Measurements from ENCODE around the gene ADD2. TPM values are rescaled to one million over a fixed set of nuclear protein-coding genes. Genes with fewer than 3 reads are reported as not detected.

ADD2 gene
- total RNA-seq, 1 donor from 2014 or later: 3.4 TPM

- Histone ChIP-seq H3K27ac (no peak overlapping the region), H3K4me3 (no peak overlapping the region), H3K4me1 (no peaks in the 10 kb centered on the region), H3K36me3 (no peaks in the 10 kb centered on the region), H3K27me3 (no peaks in the 10 kb centered on the region), H3K9me3 (no peaks in the 10 kb centered on the region)
- intact Hi-C loops (cut with DNase I): no loop called here
- no peak for TF ChIP-seq POLR2A (IDR thresholded peaks at IDR 0.05)
- TF ChIP-seq, protein P1, sequence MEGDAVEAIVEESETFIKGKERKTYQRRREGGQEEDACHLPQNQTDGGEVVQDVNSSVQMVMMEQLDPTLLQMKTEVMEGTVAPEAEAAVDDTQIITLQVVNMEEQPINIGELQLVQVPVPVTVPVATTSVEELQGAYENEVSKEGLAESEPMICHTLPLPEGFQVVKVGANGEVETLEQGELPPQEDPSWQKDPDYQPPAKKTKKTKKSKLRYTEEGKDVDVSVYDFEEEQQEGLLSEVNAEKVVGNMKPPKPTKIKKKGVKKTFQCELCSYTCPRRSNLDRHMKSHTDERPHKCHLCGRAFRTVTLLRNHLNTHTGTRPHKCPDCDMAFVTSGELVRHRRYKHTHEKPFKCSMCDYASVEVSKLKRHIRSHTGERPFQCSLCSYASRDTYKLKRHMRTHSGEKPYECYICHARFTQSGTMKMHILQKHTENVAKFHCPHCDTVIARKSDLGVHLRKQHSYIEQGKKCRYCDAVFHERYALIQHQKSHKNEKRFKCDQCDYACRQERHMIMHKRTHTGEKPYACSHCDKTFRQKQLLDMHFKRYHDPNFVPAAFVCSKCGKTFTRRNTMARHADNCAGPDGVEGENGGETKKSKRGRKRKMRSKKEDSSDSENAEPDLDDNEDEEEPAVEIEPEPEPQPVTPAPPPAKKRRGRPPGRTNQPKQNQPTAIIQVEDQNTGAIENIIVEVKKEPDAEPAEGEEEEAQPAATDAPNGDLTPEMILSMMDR (IDR thresholded peaks at IDR 0.05): no peak
- TF ChIP-seq POLR2AphosphoS5 (IDR thresholded peaks at IDR 0.05; ENCODE audit: insufficient read depth in 1 of 2, low read depth in 1 of 2): no peak
- DNase-seq (ENCODE audit: extremely low spot score in 2 of 2): peak in 1 of 2 donors; percentile 58
Measured at GRCh38 chr2:70723286-70723885, 44.6 kb downstream of the ADD2 start.

DNA sequence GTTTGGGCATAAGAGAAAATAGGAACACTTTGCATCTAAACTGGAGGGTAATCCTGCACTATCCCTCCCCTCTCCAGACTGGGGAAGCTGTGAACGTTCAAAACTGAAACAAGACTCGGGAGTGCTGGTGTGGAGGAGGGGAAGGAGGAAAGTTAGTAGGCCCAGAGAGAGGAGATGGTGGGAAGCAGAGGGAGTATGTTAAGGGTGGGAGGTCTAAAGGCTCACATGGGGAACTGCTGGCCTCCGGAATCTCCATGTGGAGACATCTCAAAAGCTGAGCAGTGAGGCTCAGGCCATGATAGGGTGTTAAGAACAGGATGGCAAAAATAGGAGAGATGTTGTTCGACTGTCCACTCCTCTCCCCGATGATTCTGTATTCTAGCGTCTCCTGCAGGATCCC lies 47.9 kb downstream of the ADD2 start:
- Histone ChIP-seq H3K36me3 (no peaks in the 10 kb centered on the region), H3K27me3 (no peaks in the 10 kb centered on the region), H3K9me3 (no peaks in the 10 kb centered on the region), H3K4me1 (no peaks in the 10 kb centered on the region), H3K4me3 (no peak overlapping the region), H3K27ac (no peak overlapping the region)
- TF ChIP-seq POLR2A (IDR thresholded peaks at IDR 0.05) (no peak), POLR2AphosphoS5 (IDR thresholded peaks at IDR 0.05; ENCODE audit: insufficient read depth in 1 of 2, low read depth in 1 of 2) (no peak)
- TF ChIP-seq, protein P1 (IDR thresholded peaks at IDR 0.05): no peak
- no peak for DNase-seq (ENCODE audit: extremely low spot score in 2 of 2)
- intact Hi-C loops (cut with DNase I): no loop called here

DNA sequence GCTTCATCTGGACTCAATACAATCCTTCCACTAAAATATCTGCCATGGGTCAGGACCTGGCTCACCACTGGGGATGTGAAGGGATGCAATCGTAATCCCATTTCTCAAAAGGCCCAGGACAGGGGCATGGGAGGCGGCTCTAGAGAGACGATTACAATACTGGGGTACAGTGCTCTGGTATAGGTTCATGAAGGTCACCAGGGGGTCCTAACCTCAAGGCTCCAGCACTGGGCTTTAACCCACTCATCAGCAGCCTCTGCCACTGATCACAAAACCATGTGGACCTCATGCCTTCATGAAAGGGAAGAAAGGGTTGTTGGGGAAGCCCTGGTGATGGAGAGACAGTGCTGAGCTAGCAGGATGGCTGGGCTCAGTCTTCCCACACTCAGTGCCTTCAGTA lies 48.8 kb downstream of the ADD2 start:
- Histone ChIP-seq H3K4me3 (no peak overlapping the region), H3K9me3 (no peaks in the 10 kb centered on the region), H3K27ac (no peak overlapping the region), H3K27me3 (no peaks in the 10 kb centered on the region), H3K36me3 (no peaks in the 10 kb centered on the region), H3K4me1 (no peaks in the 10 kb centered on the region)
- TF ChIP-seq, protein P1 (IDR thresholded peaks at IDR 0.05): no peak
- no peak for TF ChIP-seq POLR2AphosphoS5 (IDR thresholded peaks at IDR 0.05; ENCODE audit: insufficient read depth in 1 of 2, low read depth in 1 of 2)
- no peak for TF ChIP-seq POLR2A (IDR thresholded peaks at IDR 0.05)
- intact Hi-C loops (cut with DNase I): no loop called here
- peak in 1 of 2 donors; percentile 74 for DNase-seq (ENCODE audit: extremely low spot score in 2 of 2)

DNA sequence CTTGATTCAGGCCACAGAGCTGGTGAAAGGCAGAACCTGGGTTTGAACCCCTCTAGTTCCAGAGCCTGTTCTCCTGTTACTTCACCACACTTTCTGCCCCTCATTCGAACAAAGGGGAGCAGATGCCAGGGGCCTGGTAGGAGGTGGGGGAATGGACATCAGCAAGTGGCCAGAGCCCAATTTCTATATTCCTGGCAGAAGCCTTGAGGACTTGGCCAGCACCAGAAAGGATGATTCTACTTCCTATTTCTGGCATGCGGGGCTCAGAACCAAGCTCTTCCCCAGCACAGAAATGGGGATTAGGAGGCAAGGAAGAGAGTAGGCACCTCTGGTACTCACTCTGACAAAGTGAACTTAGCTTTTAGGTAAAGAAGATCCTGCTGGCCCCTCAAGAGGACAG lies 49.3 kb downstream of the ADD2 start:
- Histone ChIP-seq H3K4me1 (no peaks in the 10 kb centered on the region), H3K27me3 (no peaks in the 10 kb centered on the region), H3K4me3 (no peak overlapping the region), H3K36me3 (no peaks in the 10 kb centered on the region), H3K9me3 (no peaks in the 10 kb centered on the region), H3K27ac (no peak overlapping the region)
- TF ChIP-seq, protein P1 (IDR thresholded peaks at IDR 0.05): no peak
- no peak for TF ChIP-seq POLR2AphosphoS5 (IDR thresholded peaks at IDR 0.05; ENCODE audit: insufficient read depth in 1 of 2, low read depth in 1 of 2)
- no peak for TF ChIP-seq POLR2A (IDR thresholded peaks at IDR 0.05)
- DNase-seq (ENCODE audit: extremely low spot score in 2 of 2): peak; percentile 22 to 31
- intact Hi-C loops (cut with DNase I): no loop called here

- no peaks in the 10 kb centered on the region for H3K9me3 ChIP-seq
- no peaks in the 10 kb centered on the region for H3K36me3 ChIP-seq
- DNase-seq (ENCODE audit: extremely low spot score in 2 of 2): peak in 1 of 2 donors; percentile 18
- intact Hi-C loops (cut with DNase I): no loop called here
- H3K27ac ChIP-seq: no peak overlapping the region
- H3K4me1 ChIP-seq: no peaks in the 10 kb centered on the region
- no peak overlapping the region for H3K4me3 ChIP-seq
- no peaks in the 10 kb centered on the region for H3K27me3 ChIP-seq
- no peak for TF ChIP-seq POLR2AphosphoS5 (IDR thresholded peaks at IDR 0.05; ENCODE audit: insufficient read depth in 1 of 2, low read depth in 1 of 2)
- no peak for TF ChIP-seq POLR2A (IDR thresholded peaks at IDR 0.05)
- TF ChIP-seq, protein P1 (IDR thresholded peaks at IDR 0.05): no peak
Measured at GRCh38 chr2:70718241-70718640, 49.8 kb downstream of the ADD2 start.
